HEK293 (cell line): ENCODE data around the gene SWI5.

Experiments used
- CTCF ChIA-PET: fragments of 350-600 bp; formaldehyde crosslinking; extraction: SDS; loops from one replicate; lab custom pipeline; 2021; ENCODE audit warnings: antibody characterized with exemption; lab: Yijun Ruan, JAX
- POLR2A ChIA-PET: fragments of 300-600 bp; formaldehyde crosslinking; extraction: SDS; loops from one replicate; lab custom pipeline; 2020; ENCODE audit warnings: antibody characterized with exemption, inconsistent platforms; lab: Yijun Ruan, JAX
- H3K27ac ChIP-seq: fragments of 200-500 bp; sonication (Bioruptor generic); 2 replicates; pipeline ENCODE4 v1.5.1; 2014; ENCODE audit warnings: low read depth, low read length, control low read depth, inconsistent platforms; ENCODE audit errors: extremely low read depth
- H3K36me3 ChIP-seq, 2 experiments: fragments of 200-500 bp in 1 of 2; sonication (Bioruptor generic) in 1 of 2; 1 replicate in 1 of 2; 2 replicates in 1 of 2; pipeline ENCODE4 v1.5.1; 2014 to 2017; ENCODE audit warnings: inconsistent platforms in 2 of 2, low read length in 2 of 2; ENCODE audit not compliant: control insufficient read depth in 2 of 2, insufficient read depth in 1 of 2
- H3K4me1 ChIP-seq: fragments of 200-500 bp; sonication (Bioruptor generic); 2 replicates; pipeline ENCODE4 v1.5.1; 2014; ENCODE audit warnings: mild to moderate bottlenecking, low read length, inconsistent platforms; ENCODE audit not compliant: control insufficient read depth, insufficient read depth
- H3K4me3 ChIP-seq: 2 replicates; pipeline ENCODE4 v1.5.1; 2011; ENCODE audit warnings: low read depth, mild to moderate bottlenecking, control low read depth, low read length, moderate library complexity
- H3K9me3 ChIP-seq: fragments of 200-500 bp; sonication (Bioruptor generic); 2 replicates; pipeline ENCODE4 v1.5.1; 2014; ENCODE audit warnings: low read depth, low read length, inconsistent platforms; ENCODE audit not compliant: control insufficient read depth, insufficient read depth
- AEBP2 ChIP-seq: fragments of 450-650 bp; formaldehyde crosslinking; IDR thresholded peaks from 2 replicates; pipeline ENCODE4 v1.5.1; 2016; ENCODE audit warnings: missing biosample characterization, missing genetic modification characterization, borderline replicate concordance
- CTCF ChIP-seq: fragments of 450-650 bp; formaldehyde crosslinking; IDR thresholded peaks from 2 replicates; pipeline ENCODE4 v1.5.1; 2016; ENCODE audit warnings: missing biosample characterization, missing genetic modification characterization
- FEZF1 ChIP-seq: fragments of 450-650 bp; formaldehyde crosslinking; IDR thresholded peaks from 2 replicates; pipeline ENCODE4 v1.5.1; 2016; ENCODE audit warnings: missing biosample characterization, missing genetic modification characterization
- KLF10 ChIP-seq: fragments of 450-650 bp; IDR thresholded peaks from 2 replicates; pipeline ENCODE4 v1.5.1; 2018; ENCODE audit warnings: missing biosample characterization, mild to moderate bottlenecking, missing genetic modification characterization
- MZF1 ChIP-seq: fragments of 450-650 bp; formaldehyde crosslinking; IDR thresholded peaks from 2 replicates; pipeline ENCODE4 v1.5.1; 2017; ENCODE audit warnings: missing biosample characterization, missing genetic modification characterization, borderline replicate concordance
- PATZ1 ChIP-seq: fragments of 450-650 bp; formaldehyde crosslinking; IDR thresholded peaks from 2 replicates; pipeline ENCODE4 v1.5.1; 2016; ENCODE audit warnings: missing biosample characterization, missing genetic modification characterization
- ZBTB1 ChIP-seq: fragments of 450-650 bp; formaldehyde crosslinking; IDR thresholded peaks from 2 replicates; pipeline ENCODE4 v1.5.1; 2016; ENCODE audit warnings: missing biosample characterization, missing genetic modification characterization
- ZBTB20 ChIP-seq: fragments of 450-650 bp; formaldehyde crosslinking; IDR thresholded peaks from 2 replicates; pipeline ENCODE4 v1.5.1; 2016; ENCODE audit warnings: missing biosample characterization, missing genetic modification characterization
- ZBTB44 ChIP-seq: fragments of 450-650 bp; IDR thresholded peaks from 2 replicates; pipeline ENCODE4 v1.5.1; 2018; ENCODE audit warnings: missing biosample characterization, mild to moderate bottlenecking, missing genetic modification characterization
- ZNF146 ChIP-seq: fragments of 450-650 bp; formaldehyde crosslinking; IDR thresholded peaks from 2 replicates; pipeline ENCODE4 v1.5.1; 2016; ENCODE audit warnings: missing biosample characterization, missing genetic modification characterization
- ZNF169 ChIP-seq: fragments of 450-650 bp; formaldehyde crosslinking; IDR thresholded peaks from 2 replicates; pipeline ENCODE4 v1.5.1; 2016; ENCODE audit warnings: missing biosample characterization, missing genetic modification characterization
- ZNF175 ChIP-seq: fragments of 450-650 bp; formaldehyde crosslinking; IDR thresholded peaks from 2 replicates; pipeline ENCODE4 v1.5.1; 2016; ENCODE audit warnings: missing biosample characterization, missing genetic modification characterization
- ZNF202 ChIP-seq: fragments of 450-650 bp; formaldehyde crosslinking; IDR thresholded peaks from 2 replicates; pipeline ENCODE4 v1.5.1; 2016; ENCODE audit warnings: missing biosample characterization, missing genetic modification characterization, borderline replicate concordance
- ZNF223 ChIP-seq: fragments of 450-650 bp; formaldehyde crosslinking; IDR thresholded peaks from 2 replicates; pipeline ENCODE4 v1.5.1; 2016; ENCODE audit warnings: missing biosample characterization, missing genetic modification characterization
- ZNF239 ChIP-seq: fragments of 450-650 bp; formaldehyde crosslinking; IDR thresholded peaks from 2 replicates; pipeline ENCODE4 v1.5.1; 2016; ENCODE audit warnings: missing biosample characterization, missing genetic modification characterization
- ZNF366 ChIP-seq: fragments of 450-650 bp; formaldehyde crosslinking; conservative IDR thresholded peaks from 2 replicates; pipeline ENCODE4 v1.5.1; 2016; ENCODE audit warnings: missing biosample characterization, missing genetic modification characterization
- ZNF501 ChIP-seq: fragments of 450-650 bp; formaldehyde crosslinking; IDR thresholded peaks from 2 replicates; pipeline ENCODE4 v1.5.1; 2016; ENCODE audit warnings: missing biosample characterization, missing genetic modification characterization
- ZNF510 ChIP-seq: fragments of 450-650 bp; formaldehyde crosslinking; IDR thresholded peaks from 2 replicates; pipeline ENCODE4 v1.5.1; 2018; ENCODE audit warnings: mild to moderate bottlenecking, missing genetic modification characterization, missing biosample characterization; ENCODE audit not compliant: insufficient replicate concordance
- ZNF558 ChIP-seq: fragments of 450-650 bp; formaldehyde crosslinking; IDR thresholded peaks from 2 replicates; pipeline ENCODE4 v1.5.1; 2016; ENCODE audit warnings: missing biosample characterization, missing genetic modification characterization
- ZNF626 ChIP-seq: fragments of 450-650 bp; sonication (Bioruptor Pico); formaldehyde crosslinking; IDR thresholded peaks from 2 replicates; pipeline ENCODE4 v1.5.1; 2018; ENCODE audit warnings: missing biosample characterization, missing genetic modification characterization, inconsistent platforms
- ZNF639 ChIP-seq: fragments of 450-650 bp; formaldehyde crosslinking; IDR thresholded peaks from 2 replicates; pipeline ENCODE4 v1.5.1; 2016; ENCODE audit warnings: missing biosample characterization, missing genetic modification characterization
- ZNF654 ChIP-seq: fragments of 450-650 bp; formaldehyde crosslinking; IDR thresholded peaks from 2 replicates; pipeline ENCODE4 v1.5.1; 2016; ENCODE audit warnings: low read depth, missing biosample characterization, missing genetic modification characterization
- ZNF658 ChIP-seq: fragments of 450-650 bp; formaldehyde crosslinking; IDR thresholded peaks from 2 replicates; pipeline ENCODE4; 2016; ENCODE audit warnings: missing biosample characterization, missing genetic modification characterization
- ZNF791 ChIP-seq: fragments of 450-650 bp; formaldehyde crosslinking; IDR thresholded peaks from 2 replicates; pipeline ENCODE4 v1.5.1; 2016; ENCODE audit warnings: missing biosample characterization, missing genetic modification characterization
- ZNF837 ChIP-seq: fragments of 450-650 bp; formaldehyde crosslinking; IDR thresholded peaks from 2 replicates; pipeline ENCODE4 v1.5.1; 2016; ENCODE audit warnings: missing biosample characterization, missing genetic modification characterization

SWI5 gene

GRCh38 chr9:128231638-128232527 lies 44.2 kb upstream of the SWI5 start:
- Histone ChIP-seq H3K4me3 (no peak overlapping the region), H3K9me3 (no peaks in the 10 kb centered on the region), H3K27ac (no peak overlapping the region)
- TF ChIP-seq ZNF202 (tag by site-specific recombination): no peak
- no peak for TF ChIP-seq ZNF791
- no peak for TF ChIP-seq ZNF626
- no peak for TF ChIP-seq PATZ1
- no peak for TF ChIP-seq ZNF366 (tag by site-specific recombination)
- TF ChIP-seq ZNF175 (tag by site-specific recombination): no peak
- no peak for TF ChIP-seq AEBP2
- TF ChIP-seq MZF1 (tag by site-specific recombination): no peak
- no peak for TF ChIP-seq ZNF239 (tag by site-specific recombination)
- TF ChIP-seq ZNF223 (tag by site-specific recombination): no peak
- TF ChIP-seq ZNF169 (tag by site-specific recombination): no peak
- no peak for TF ChIP-seq ZBTB20
- TF ChIP-seq ZNF510 (tag by site-specific recombination): no peak
- TF ChIP-seq, all 188 proteins: peak for 0
- Histone ChIP-seq H3K4me1 (no peaks in the 10 kb centered on the region), H3K36me3 (peaks cover 0 to 3% of the 10 kb centered on the region in 2 experiments; a peak in 2 of 3 replicates)
- CTCF ChIA-PET: interaction anchor here (0.7 kb wide), 1 partner anchor 23 kb away, joined by 3 read pairs; no protein-coding TSS in a partner anchor
- POLR2A ChIA-PET: interaction anchor here (0.8 kb wide), 1 partner anchor 18 kb away, joined by 3 read pairs; no protein-coding TSS in a partner anchor

GRCh38 chr9:128232528-128233428 lies 43.3 kb upstream of the SWI5 start:
- no peak overlapping the region for H3K27ac ChIP-seq
- H3K4me3 ChIP-seq: no peak overlapping the region
- H3K4me1 ChIP-seq: no peaks in the 10 kb centered on the region
- ChIA-PET POLR2A (interaction anchor here (0.8 kb wide), 1 partner anchor 17 kb away, joined by 3 read pairs; no protein-coding TSS in a partner anchor), CTCF (interaction anchor here (0.6 to 0.8 kb wide), 4 partner anchors 10 to 447 kb away, joined by 3 to 6 read pairs (median 5); partner anchors contain the start of gene CDK9)
- H3K36me3 ChIP-seq: peaks cover 0 to 3% of the 10 kb centered on the region in 2 experiments; a peak in 2 of 3 replicates
- no peaks in the 10 kb centered on the region for H3K9me3 ChIP-seq
- TF ChIP-seq ZNF501 (tag by site-specific recombination) (no peak), ZNF146 (tag by site-specific recombination) (no peak), ZBTB44 (no peak), KLF10 (tag by site-specific recombination) (no peak), CTCF (tag by site-specific recombination) (no peak), ZNF558 (tag by site-specific recombination) (no peak), ZNF658 (tag by site-specific recombination) (no peak), ZNF639 (no peak), ZBTB1 (no peak), FEZF1 (no peak), ZNF654 (no peak), ZNF837 (no peak)
